Measurements from ENCODE around the gene TOM1L2. TPM values are rescaled to one million over a fixed set of nuclear protein-coding genes. Genes with fewer than 3 reads are reported as not detected.
A peak's percentile ranks its signal among the peaks of the same experiment; 100 is the strongest.

Gene TOM1L2
- total RNA-seq, 8 experiments from 2014 or later = 21.0 to 61.1 (median 36.0) TPM

- ATAC-seq (replicated peaks in 6 of 8) = peak in 5 of 8 experiments; percentile 7 to 57 (median 13)
- peaks cover 30 to 35% of the 10 kb centered on the region in 2 donors for H3K4me1 ChIP-seq (replicated peaks in 1 of 2)
- 50 to 90% (median 68%) methylated on average over 1 to 8 of the region's 10 CpGs; no CpG with 5 or more reads in 2 of the 10 experiments for whole genome bisulfite sequencing, 10 experiments
- H3K27ac ChIP-seq = peak overlapping the region; percentile 10 to 52
- H3K4me3 ChIP-seq = no peak overlapping the region
- in situ Hi-C loops (cut with MboI; ENCODE audit: low pct_unique_long_range_greater_than_20kb in 2 of 9, low sequenced_read_pairs in 9 of 9, unreplicated experiment in 9 of 9) = no loop called here
Observed at GRCh38 chr17:17906418-17907215, 65.6 kb downstream of the TOM1L2 start.

- in situ Hi-C loops (cut with MboI; ENCODE audit: low pct_unique_long_range_greater_than_20kb in 2 of 9, low sequenced_read_pairs in 9 of 9, unreplicated experiment in 9 of 9) = no loop called here
- no peak for ATAC-seq (replicated peaks in 6 of 8)
- H3K4me1 ChIP-seq (replicated peaks in 1 of 2) = peaks cover 19 to 26% of the 10 kb centered on the region in 2 donors
- no peak overlapping the region for H3K4me3 ChIP-seq
- 33 to 71% (median 54%) methylated on average over 1 to 2 of the region's 5 CpGs; no CpG with 5 or more reads in 7 of the 10 experiments for WGBS, 10 experiments
- H3K27ac ChIP-seq = no peak overlapping the region
Observed at GRCh38 chr17:17905036-17905320, 67.2 kb downstream of the TOM1L2 start.

GRCh38 chr17:17904166-17905035 is 67.8 kb downstream of the TOM1L2 start:
- Histone ChIP-seq H3K4me1 (replicated peaks in 1 of 2) (peaks cover 18 to 29% of the 10 kb centered on the region in 2 donors), H3K4me3 (no peak overlapping the region), H3K27ac (no peak overlapping the region)
- in situ Hi-C loops (cut with MboI; ENCODE audit: low pct_unique_long_range_greater_than_20kb in 2 of 9, low sequenced_read_pairs in 9 of 9, unreplicated experiment in 9 of 9) = no loop called here
- WGBS, 10 experiments = 88 to 100% (median 92%) methylated on average over 1 to 3 of the region's 9 CpGs; no CpG with 5 or more reads in 5 of the 10 experiments
- no peak for ATAC-seq (replicated peaks in 6 of 8)

- 30 to 100% (median 100%) methylated on average over 1 to 3 of the region's 4 CpGs; no CpG with 5 or more reads in 6 of the 10 experiments for WGBS, 10 experiments
- Histone ChIP-seq H3K4me3 (no peak overlapping the region), H3K4me1 (replicated peaks in 1 of 2) (peaks cover 16 to 29% of the 10 kb centered on the region in 2 donors), H3K27ac (no peak overlapping the region)
- in situ Hi-C loops (cut with MboI; ENCODE audit: low pct_unique_long_range_greater_than_20kb in 2 of 9, low sequenced_read_pairs in 9 of 9, unreplicated experiment in 9 of 9) = no loop called here
- ATAC-seq (replicated peaks in 6 of 8) = no peak
Observed at GRCh38 chr17:17902877-17903276, 69.3 kb downstream of the TOM1L2 start.

GRCh38 chr17:17902376-17902775 is 69.8 kb downstream of the TOM1L2 start:
- 94 to 100% (median 100%) methylated on average over 1 to 3 of the region's 3 CpGs; no CpG with 5 or more reads in 6 of the 10 experiments for WGBS, 10 experiments
- Histone ChIP-seq H3K4me1 (replicated peaks in 1 of 2) (peaks cover 11 to 24% of the 10 kb centered on the region in 2 donors), H3K4me3 (no peak overlapping the region), H3K27ac (no peak overlapping the region)
- ATAC-seq (replicated peaks in 6 of 8) = no peak
- in situ Hi-C loops (cut with MboI; ENCODE audit: low pct_unique_long_range_greater_than_20kb in 2 of 9, low sequenced_read_pairs in 9 of 9, unreplicated experiment in 9 of 9) = no loop called here

GRCh38 chr17:17900615-17901520 is 71.3 kb downstream of the TOM1L2 start:
- H3K4me1 ChIP-seq (replicated peaks in 1 of 2) = peaks cover 0 to 16% of the 10 kb centered on the region in 2 donors

GRCh38 chr17:17899486-17899885 is 72.7 kb downstream of the TOM1L2 start:
- H3K4me1 ChIP-seq (replicated peaks in 1 of 2) = peaks cover 7 to 18% of the 10 kb centered on the region in 2 donors
- ATAC-seq (replicated peaks in 6 of 8) = no peak
- H3K4me3 ChIP-seq = no peak overlapping the region
- in situ Hi-C loops (cut with MboI; ENCODE audit: low pct_unique_long_range_greater_than_20kb in 2 of 9, low sequenced_read_pairs in 9 of 9, unreplicated experiment in 9 of 9) = loop anchor here in 2 of 9 experiments (10.0 to 25.0 kb wide), 2 partner anchors 135 to 138 kb away; partner anchors contain the start of genes ATPAF2 (in 2 of the 2) and GID4 (in 2 of the 2)
- WGBS, 10 experiments = 72 to 100% (median 80%) methylated on average over 1 to 2 of the region's 3 CpGs; no CpG with 5 or more reads in 5 of the 10 experiments
- no peak overlapping the region for H3K27ac ChIP-seq

More at GRCh38 chr17:17900615-17901520, 71.3 kb downstream of the TOM1L2 start:
- Histone ChIP-seq H3K4me3 (no peak overlapping the region), H3K27ac (peak overlapping the region in 1 of 2 donors; percentile 43)
- 0 to 80% (median 27%) methylated on average over 2 to 7 of the region's 7 CpGs; no CpG with 5 or more reads in 1 of the 10 experiments for WGBS, 10 experiments
- ATAC-seq (replicated peaks in 6 of 8) = peak in 6 of 8 experiments; percentile 50 to 96 (median 85)
- in situ Hi-C loops (cut with MboI; ENCODE audit: low pct_unique_long_range_greater_than_20kb in 2 of 9, low sequenced_read_pairs in 9 of 9, unreplicated experiment in 9 of 9) = no loop called here

GRCh38 chr17:17898673-17899072 is 73.5 kb downstream of the TOM1L2 start:
- H3K27ac ChIP-seq = no peak overlapping the region
- no peak overlapping the region for H3K4me3 ChIP-seq
- peaks cover 15 to 26% of the 10 kb centered on the region in 2 donors for H3K4me1 ChIP-seq (replicated peaks in 1 of 2)
- no peak for ATAC-seq (replicated peaks in 6 of 8)
- 60 to 100% (median 91%) methylated on average over 1 to 2 of the region's 2 CpGs; no CpG with 5 or more reads in 2 of the 10 experiments for WGBS, 10 experiments
- in situ Hi-C loops (cut with MboI; ENCODE audit: low pct_unique_long_range_greater_than_20kb in 2 of 9, low sequenced_read_pairs in 9 of 9, unreplicated experiment in 9 of 9) = loop anchor here in 2 of 9 experiments (10.0 to 25.0 kb wide), 2 partner anchors 136 to 139 kb away; partner anchors contain the start of genes ATPAF2 (in 2 of the 2) and GID4 (in 2 of the 2)

- no peak for ATAC-seq (replicated peaks in 6 of 8)
- Histone ChIP-seq H3K4me1 (replicated peaks in 1 of 2) (peaks cover 25 to 29% of the 10 kb centered on the region in 2 donors), H3K27ac (no peak overlapping the region), H3K4me3 (no peak overlapping the region)
- in situ Hi-C loops (cut with MboI; ENCODE audit: low pct_unique_long_range_greater_than_20kb in 2 of 9, low sequenced_read_pairs in 9 of 9, unreplicated experiment in 9 of 9) = loop anchor here in 2 of 9 experiments (10.0 to 25.0 kb wide), 2 partner anchors 137 to 140 kb away; partner anchors contain the start of genes ATPAF2 (in 2 of the 2) and GID4 (in 2 of the 2)
- WGBS, 10 experiments = 75 to 100% (median 83%) methylated on average over 1 to 2 of the region's 2 CpGs; no CpG with 5 or more reads in 3 of the 10 experiments
Observed at GRCh38 chr17:17897442-17897841, 74.8 kb downstream of the TOM1L2 start.

- ATAC-seq (replicated peaks in 6 of 8) = no peak
- 47 to 94% (median 64%) methylated on average over 1 to 8 of the region's 8 CpGs; no CpG with 5 or more reads in 4 of the 10 experiments for WGBS, 10 experiments
- peaks cover 25 to 29% of the 10 kb centered on the region in 2 donors for H3K4me1 ChIP-seq (replicated peaks in 1 of 2)
- H3K4me3 ChIP-seq = no peak overlapping the region
- H3K27ac ChIP-seq = no peak overlapping the region
- in situ Hi-C loops (cut with MboI; ENCODE audit: low pct_unique_long_range_greater_than_20kb in 2 of 9, low sequenced_read_pairs in 9 of 9, unreplicated experiment in 9 of 9) = loop anchor here in 2 of 9 experiments (10.0 to 25.0 kb wide), 2 partner anchors 138 to 141 kb away; partner anchors contain the start of genes ATPAF2 (in 2 of the 2) and GID4 (in 2 of the 2)
Observed at GRCh38 chr17:17896746-17897145, 75.5 kb downstream of the TOM1L2 start.

- WGBS, 10 experiments = 20 to 85% (median 60%) methylated on average over 1 to 4 of the region's 7 CpGs; no CpG with 5 or more reads in 3 of the 10 experiments
- Histone ChIP-seq H3K4me3 (no peak overlapping the region), H3K4me1 (replicated peaks in 1 of 2) (peaks cover 13 to 25% of the 10 kb centered on the region in 2 donors), H3K27ac (peak overlapping the region; percentile 15 to 71)
- ATAC-seq (replicated peaks in 6 of 8) = peak in 6 of 8 experiments; percentile 23 to 93 (median 88)
- in situ Hi-C loops (cut with MboI; ENCODE audit: low pct_unique_long_range_greater_than_20kb in 2 of 9, low sequenced_read_pairs in 9 of 9, unreplicated experiment in 9 of 9) = loop anchor here in 2 of 9 experiments (10.0 to 25.0 kb wide), 2 partner anchors 141 to 143 kb away; partner anchors contain the start of genes ATPAF2 (in 2 of the 2) and GID4 (in 2 of the 2)
Observed at GRCh38 chr17:17893801-17894644, 78.2 kb downstream of the TOM1L2 start.

Data from motor neuron (in vitro differentiated cells).